ENCODE results near the gene EFNA5.
"Not testable (repeated sequence)": the region's sequence is repeated elsewhere in the genome, so short reads cannot be mapped to it uniquely, and the experiment has no call there.

Gene EFNA5

GRCh38 chr5:107364443-107365319 lies 306.1 kb downstream of the EFNA5 start:
- no peak for DNase-seq

- no peak for DNase-seq
Measured at GRCh38 chr5:107363768-107364167, 307.0 kb downstream of the EFNA5 start.

- no peak for DNase-seq
Measured at GRCh38 chr5:107361945-107362344, 308.8 kb downstream of the EFNA5 start.

GRCh38 chr5:107359916-107360234 lies 310.9 kb downstream of the EFNA5 start:
- DNase-seq: no peak

GRCh38 chr5:107359033-107359915 lies 311.5 kb downstream of the EFNA5 start:
- DNase-seq: no peak

GRCh38 chr5:107356891-107357290 lies 313.8 kb downstream of the EFNA5 start:
- DNase-seq: no peak

- no peak for DNase-seq
Measured at GRCh38 chr5:107352576-107352975, 318.2 kb downstream of the EFNA5 start.

- not testable (repeated sequence) for DNase-seq
Measured at GRCh38 chr5:107346580-107346979, 324.2 kb downstream of the EFNA5 start.

GRCh38 chr5:107342371-107342770 lies 328.4 kb downstream of the EFNA5 start:
- no peak for DNase-seq

GRCh38 chr5:107341376-107342084 lies 329.2 kb downstream of the EFNA5 start:
- no peak for DNase-seq

GRCh38 chr5:107340631-107341030 lies 330.1 kb downstream of the EFNA5 start:
- no peak for DNase-seq

GRCh38 chr5:107338335-107338734 lies 332.4 kb downstream of the EFNA5 start:
- DNase-seq: no peak

- no peak for DNase-seq
Measured at GRCh38 chr5:107337281-107337680, 333.5 kb downstream of the EFNA5 start.

GRCh38 chr5:107331882-107332281 lies 338.9 kb downstream of the EFNA5 start:
- no peak for DNase-seq

GRCh38 chr5:107331312-107331711 lies 339.4 kb downstream of the EFNA5 start:
- DNase-seq: no peak

- DNase-seq: no peak
Measured at GRCh38 chr5:107330903-107331302, 339.8 kb downstream of the EFNA5 start.

GRCh38 chr5:107329850-107330249 lies 340.9 kb downstream of the EFNA5 start:
- DNase-seq: no peak
